K562 (cell line): Measurements from ENCODE around the gene SNRPB. TPM values are rescaled to one million over a fixed set of nuclear protein-coding genes. Genes with fewer than 3 reads are reported as not detected.
A peak's percentile ranks its signal among the peaks of the same experiment; 100 is the strongest.

Source experiments
- ATAC-seq: fragments of 200-7000 bp; cut with Tn5 transposase; 3 replicates; pipeline ENCODE4 v1.9.1; 2020; ENCODE audit warnings: moderate library complexity
- BruUV-seq: library from RNA; stranded (reverse); fragments of 400-500 nt; replicated peaks from 2 replicates; lab custom pipeline; 2021; lab: Mats Ljungman, UMichigan
- CTCF ChIA-PET: fragments of 300-600 bp; formaldehyde crosslinking; extraction: SDS; loops from one replicate; lab custom pipeline; 2021; ENCODE audit warnings: low intra/inter-chr PET ratio; lab: Yijun Ruan, JAX
- POLR2A ChIA-PET: fragments of 300-600, 350-650 bp; sonication (Branson Sonifier 250); formaldehyde crosslinking; extraction: SDS; loops from one replicate; lab custom pipeline; 2021; ENCODE audit warnings: antibody characterized with exemption, inconsistent platforms; lab: Yijun Ruan, JAX
- DNase-seq, 4 experiments: peaks; one replicate each; pipeline versions ENCODE4 v3.0.0 to v3.0.0-alpha.2; 2011 to 2018; ENCODE audit warnings: low spot score in 3 of 4, mixed read lengths in 3 of 4; ENCODE audit errors: extremely low read depth in 1 of 4
- FAIRE-seq: peaks from 2 replicates; lab custom pipeline; 2011; peaks lifted over from hg19 to GRCh38; lab: Jason Lieb, UNC
- H2AFZ ChIP-seq: 2 replicates; pipeline ENCODE4 v1.6.0; 2011; ENCODE audit warnings: low read depth, low read length, control low read depth, inconsistent platforms
- H3K27ac ChIP-seq: fragments of 200-600 bp; 3 replicates; pipeline ENCODE4 v1.8.0; 2011; ENCODE audit warnings: low read depth, mild to moderate bottlenecking, control low read depth, inconsistent platforms, low read length, moderate library complexity, mixed read lengths; ENCODE audit errors: extremely low read depth
- H3K27me3 ChIP-seq, 2 experiments: fragments of 300-600 bp in 1 of 2; 2 replicates in 1 of 2; 3 replicates in 1 of 2; pipeline versions ENCODE4 v1.6.0 to v1.8.0; 2011; ENCODE audit warnings: inconsistent platforms in 2 of 2, low read length in 2 of 2, mild to moderate bottlenecking in 1 of 2, mixed read lengths in 1 of 2, moderate library complexity in 1 of 2; ENCODE audit not compliant: control insufficient read depth in 2 of 2, insufficient read depth in 2 of 2
- H3K36me3 ChIP-seq: fragments of 300-600 bp; 3 replicates; pipeline ENCODE4 v1.8.0; 2011; ENCODE audit warnings: mild to moderate bottlenecking, low read length, inconsistent platforms; ENCODE audit not compliant: control insufficient read depth, insufficient read depth
- H3K4me1 ChIP-seq, 2 experiments: fragments of 200-600 bp in 1 of 2; replicated peaks in 1 of 2; 2 replicates in 1 of 2; 3 replicates in 1 of 2; pipeline versions ENCODE4 v1.5.1 to v1.8.0; 2011; ENCODE audit warnings: inconsistent platforms in 2 of 2, low read length in 2 of 2, mild to moderate bottlenecking in 1 of 2, mixed read lengths in 1 of 2, moderate library complexity in 1 of 2; ENCODE audit not compliant: control insufficient read depth in 2 of 2, insufficient read depth in 2 of 2
- H3K4me2 ChIP-seq: 2 replicates; pipeline ENCODE4 v1.6.1; 2011; ENCODE audit warnings: low read length, control low read depth, inconsistent platforms, mixed read lengths; ENCODE audit not compliant: insufficient read depth
- H3K4me3 ChIP-seq: fragments of 200-600 bp; sonication (generic), shearing (Covaris generic); 2 replicates; pipeline ENCODE4 v1.5.1; 2016; ENCODE audit warnings: control low read depth, inconsistent platforms
- H3K79me2 ChIP-seq: fragments of 200-600 bp; 3 replicates; pipeline ENCODE4 v1.8.0; 2011; ENCODE audit warnings: low read length, inconsistent platforms; ENCODE audit not compliant: control insufficient read depth, insufficient read depth
- H3K9ac ChIP-seq, 2 experiments: 2 replicates each; pipeline versions ENCODE4 v1.6.0 to v1.6.1; 2011; ENCODE audit warnings: low read depth in 2 of 2, low read length in 2 of 2, control low read depth in 1 of 2, inconsistent platforms in 1 of 2, mild to moderate bottlenecking in 1 of 2, mixed read lengths in 1 of 2; ENCODE audit not compliant: insufficient read depth in 1 of 2
- H3K9me1 ChIP-seq: one replicate; pipeline ENCODE4 v1.6.0; 2011; ENCODE audit warnings: inconsistent platforms, mild to moderate bottlenecking, low read length, moderate library complexity; ENCODE audit not compliant: control insufficient read depth, insufficient read depth
- H3K9me3 ChIP-seq: replicated peaks from 2 replicates; pipeline ENCODE4 v1.5.1; 2011; ENCODE audit warnings: low read depth, low read length, inconsistent platforms; ENCODE audit not compliant: control insufficient read depth, insufficient read depth
- H4K20me1 ChIP-seq: replicated peaks from 2 replicates; pipeline ENCODE4 v1.6.1; 2011; ENCODE audit warnings: low read length, inconsistent platforms, mixed read lengths; ENCODE audit not compliant: control insufficient read depth, insufficient read depth
- HNRNPUL1 ChIP-seq: fragments of 200-400 bp; formaldehyde crosslinking; IDR thresholded peaks from 2 replicates; pipeline ENCODE4 v1.6.1; 2017; ENCODE audit warnings: low read length
- NEUROD1 ChIP-seq: fragments of 150-350 bp; IDR thresholded peaks from 2 replicates; pipeline ENCODE4 v1.6.1; 2014; ENCODE audit warnings: borderline replicate concordance, low read length, low read depth; ENCODE audit not compliant: partially characterized antibody
- RBFOX2 ChIP-seq: fragments of 200-400 bp; formaldehyde crosslinking; IDR thresholded peaks from 2 replicates; pipeline ENCODE4 v1.6.1; 2017; ENCODE audit warnings: low read depth, mild to moderate bottlenecking, low read length, moderate library complexity
- VEZF1 ChIP-seq: fragments of 200-800 bp; sonication (Bioruptor generic); IDR thresholded peaks from 2 replicates; pipeline ENCODE4 v1.6.1; 2017; ENCODE audit warnings: missing genetic modification characterization, missing compliant biosample characterization
- WGBS: fragments of 100-300 bp; shearing (Covaris generic); methylation state at CpG from one replicate; pipeline ENCODE4 v1.1.6; 2016; ENCODE audit warnings: low coverage, mixed read lengths; ENCODE audit not compliant: insufficient coverage; ENCODE audit errors: missing lambda C conversion rate; 5-methylcytosine and 5-hydroxymethylcytosine counted together
- in situ Hi-C: fragments of 300-500 bp; cut with MboI; formaldehyde crosslinking; loops from 4 replicates; pipeline ENCODE4 v1.15.0; 2018; ENCODE audit warnings: inconsistent platforms, mixed read lengths
- intact Hi-C: fragments of 100-400 bp; cut with micrococcal nuclease; formaldehyde crosslinking; loops from 2 replicates; pipeline ENCODE4 v1.14.2; 2022
- polyA plus RNA-seq, 8 experiments: library from polyadenylated mRNA; depleted of rRNA in 4 of 8; stranded (reverse) in 5 of 8; unstranded in 3 of 8; fragments of >200 nt; fragmentation: Nextera tagmentation in 2 of 8; fragmentation: Illumina TruSeq in 1 of 8; extraction: Ambion mirVana in 2 of 8; extraction: Trizol in 1 of 8; gene quantifications; 2 replicates each; pipeline versions ENCODE4 v1.2.1 to v1.2.3, GENCODE V29; 2011 to 2014; ENCODE audit warnings: inconsistent platforms in 1 of 8, missing spikeins in 1 of 8
- total RNA-seq, 7 experiments: library from RNA; depleted of rRNA in 6 of 7; stranded (reverse); fragments of >200 nt in 6 of 7; fragmentation: Illumina TruSeq in 2 of 7; extraction: Trizol in 2 of 7; gene quantifications; 2 replicates each; pipeline versions ENCODE4 v1.2.1 to v1.2.3, GENCODE V29; 2011 to 2021; ENCODE audit warnings: low replicate concordance in 1 of 7

SNRPB gene
- total and polyA plus RNA-seq, 9 of the 15 experiments (the other 6 are each of a cell fraction or from before 2014, with no cell fraction given): 13.1 to 615 (median 266) TPM

GRCh38 chr20:2463616-2464365 is 6.8 kb downstream of the SNRPB start:
- no TSS peak for BruUV-seq
- H3K9ac ChIP-seq: no peak overlapping the region
- intact Hi-C loops: no loop called here
- TF ChIP-seq NEUROD1: no peak
- no peak for TF ChIP-seq VEZF1
- 0 out of 2 replicates have a peak, but pooled peaks have one; percentile 32 for TF ChIP-seq RBFOX2
- TF ChIP-seq HNRNPUL1: no peak
- TF ChIP-seq, all 486 proteins: peak for 1
- peaks cover 5 to 6% of the 10 kb centered on the region in 2 experiments; a peak in 4 of 5 replicates for H3K4me1 ChIP-seq
- H3K9me1 ChIP-seq: peaks cover 10% of the 10 kb centered on the region
- H3K27me3 ChIP-seq: no peaks in the 10 kb centered on the region
- in situ Hi-C loops: loop anchor here (10.0 kb wide), 1 partner anchor 181 kb away; no protein-coding TSS in a partner anchor
- no peak overlapping the region for H2AFZ ChIP-seq
- POLR2A ChIA-PET: no interaction called here
- H3K27ac ChIP-seq: no peak overlapping the region
- DNase-seq: no peak
- H3K4me3 ChIP-seq: no peak overlapping the region
- no peak overlapping the region for H3K4me2 ChIP-seq
- no peaks in the 10 kb centered on the region for H3K9me3 ChIP-seq
- ATAC-seq: no peak
- CTCF ChIA-PET: no interaction called here
- H3K36me3 ChIP-seq: peaks cover 91% of the 10 kb centered on the region
- H3K79me2 ChIP-seq: peaks cover 34% of the 10 kb centered on the region
- no peak for FAIRE-seq
- 87% methylated on average over 7 of the region's 9 CpGs for WGBS
- peaks cover 24% of the 10 kb centered on the region for H4K20me1 ChIP-seq
